ENCODE measurements around the gene ZNF865. TPM values are rescaled to one million over a fixed set of nuclear protein-coding genes. Genes with fewer than 3 reads are reported as not detected.

Gene ZNF865
- total and polyA plus RNA-seq, 8 donors: 1.3 to 60.5 (median 6.6) TPM

GRCh38 chr19:55650126-55650557 lies 44.7 kb downstream of the ZNF865 start:
- H3K36me3 ChIP-seq: peaks cover 4 to 37% (median 24%) of the 10 kb centered on the region in 4 donors
- H3K4me3 ChIP-seq: no peak overlapping the region
- intact Hi-C loops (cut with DNase I; ENCODE audit: low total_unique reads): no loop called here
- TF ChIP-seq EP300 (IDR thresholded peaks at IDR 0.05): no peak
- no peak for TF ChIP-seq CTCF (IDR thresholded peaks at IDR 0.05)
- TF ChIP-seq POLR2AphosphoS5 (IDR thresholded peaks at IDR 0.05): no peak
- no peak for TF ChIP-seq POLR2A (IDR thresholded peaks at IDR 0.05)
- no peaks in the 10 kb centered on the region for H3K27me3 ChIP-seq
- no peaks in the 10 kb centered on the region for H3K9me3 ChIP-seq
- WGBS, 5 donors: 82 to 93% (median 90%) methylated on average over 4 of the region's 4 CpGs
- no peak for DNase-seq
- H3K4me1 ChIP-seq: peaks cover 24 to 55% (median 45%) of the 10 kb centered on the region in 4 donors
- peak overlapping the region in 1 of 5 donors; percentile 91 for H3K27ac ChIP-seq

- DNase-seq: no peak
- H3K4me1 ChIP-seq: peaks cover 25 to 55% (median 46%) of the 10 kb centered on the region in 4 donors
- no peaks in the 10 kb centered on the region for H3K9me3 ChIP-seq
- peaks cover 0 to 31% (median 18%) of the 10 kb centered on the region in 4 donors for H3K36me3 ChIP-seq
- H3K4me3 ChIP-seq: no peak overlapping the region
- no peaks in the 10 kb centered on the region for H3K27me3 ChIP-seq
- no peak for TF ChIP-seq POLR2A (IDR thresholded peaks at IDR 0.05)
- no peak for TF ChIP-seq CTCF (IDR thresholded peaks at IDR 0.05)
- no peak for TF ChIP-seq EP300 (IDR thresholded peaks at IDR 0.05)
- TF ChIP-seq POLR2AphosphoS5 (IDR thresholded peaks at IDR 0.05): no peak
- intact Hi-C loops (cut with DNase I; ENCODE audit: low total_unique reads): no loop called here
- no peak overlapping the region for H3K27ac ChIP-seq
- 88 to 93% (median 92%) methylated on average over 17 of the region's 17 CpGs for WGBS, 5 donors
Observed at GRCh38 chr19:55650602-55651230, 45.3 kb downstream of the ZNF865 start.

- DNase-seq: no peak
- WGBS, 5 donors: 82 to 90% (median 88%) methylated on average over 14 to 18 of the region's 18 CpGs
- Histone ChIP-seq H3K27ac (no peak overlapping the region), H3K4me3 (no peak overlapping the region), H3K36me3 (peaks cover 0 to 26% (median 15%) of the 10 kb centered on the region in 4 donors), H3K9me3 (no peaks in the 10 kb centered on the region), H3K27me3 (no peaks in the 10 kb centered on the region), H3K4me1 (peaks cover 30 to 60% (median 51%) of the 10 kb centered on the region in 4 donors)
- intact Hi-C loops (cut with DNase I; ENCODE audit: low total_unique reads): no loop called here
- TF ChIP-seq POLR2AphosphoS5 (IDR thresholded peaks at IDR 0.05) (no peak), EP300 (IDR thresholded peaks at IDR 0.05) (no peak), POLR2A (IDR thresholded peaks at IDR 0.05) (no peak), CTCF (IDR thresholded peaks at IDR 0.05) (no peak)
Observed at GRCh38 chr19:55651236-55651635, 45.8 kb downstream of the ZNF865 start.

- no peaks in the 10 kb centered on the region for H3K9me3 ChIP-seq
- peak overlapping the region in 2 of 5 donors; percentile 94 to 98 for H3K27ac ChIP-seq
- no peak for TF ChIP-seq CTCF (IDR thresholded peaks at IDR 0.05)
- no peak overlapping the region for H3K4me3 ChIP-seq
- H3K36me3 ChIP-seq: peaks cover 0 to 25% (median 15%) of the 10 kb centered on the region in 4 donors
- no peaks in the 10 kb centered on the region for H3K27me3 ChIP-seq
- WGBS, 5 donors: 79 to 86% (median 85%) methylated on average over 61 to 71 of the region's 71 CpGs
- intact Hi-C loops (cut with DNase I; ENCODE audit: low total_unique reads): no loop called here
- H3K4me1 ChIP-seq: peaks cover 34 to 62% (median 54%) of the 10 kb centered on the region in 4 donors
- DNase-seq: peak in 1 of 2 donors; percentile 50
Observed at GRCh38 chr19:55652311-55653128, 47.1 kb downstream of the ZNF865 start.
